Colonic mucosa (tissue), 4 donors: Measurements from ENCODE around the gene PTOV1. TPM values are rescaled to one million over a fixed set of nuclear protein-coding genes. Genes with fewer than 3 reads are reported as not detected.

Experiments
- DNase-seq: peaks from one replicate; pipeline ENCODE4 v3.0.0-alpha.2; 2020
- H3K27ac ChIP-seq: fragments of 200-600 bp; one replicate; pipeline ENCODE4 v1.8.0; 2021
- H3K27me3 ChIP-seq: fragments of 200-600 bp; one replicate; pipeline ENCODE4 v1.8.0; 2021
- H3K36me3 ChIP-seq: fragments of 200-600 bp; one replicate; pipeline ENCODE4 v1.8.0; 2021
- H3K4me1 ChIP-seq: fragments of 200-600 bp; one replicate; pipeline ENCODE4 v1.8.0; 2021; ENCODE audit warnings: mild to moderate bottlenecking
- H3K4me3 ChIP-seq: fragments of 200-600 bp; one replicate; pipeline ENCODE4 v1.8.0; 2021
- H3K9ac ChIP-seq, 2 donors: one replicate each; pipeline ENCODE4 v1.7.0; 2013; ENCODE audit warnings: control low read depth in 2 of 2, low read depth in 2 of 2, low read length in 2 of 2
- H3K9me3 ChIP-seq: fragments of 200-600 bp; one replicate; pipeline ENCODE4 v1.8.0; 2021
- intact Hi-C: fragments of 100-400 bp; cut with DNase I; formaldehyde crosslinking; loops from one replicate; pipeline ENCODE4 v1.14.1; 2022
- total RNA-seq, 2 donors: library from RNA; stranded (reverse); fragmentation: NEBNext Ultra II Directional in 1 of 2; extraction: Animal tissue kit (Norgen Biotek cat#: 25700) in 1 of 2; gene quantifications; one replicate each; pipeline ENCODE4 v1.2.1, GENCODE V29; 2021
- TF ChIP-seq, protein P1 (sequence below): fragments of 200-600 bp; IDR thresholded peaks from one replicate; pipeline ENCODE4 v1.8.0; 2022; ENCODE audit warnings: antibody characterized with exemption, mild to moderate bottlenecking
- donor health status: healthy.
- donor health status: DM: no; HTN: no; CAD: no.
- donor health status: DM: no; HTN: no; CAD: no.

PTOV1 gene
- total RNA-seq, 2 donors from 2014 or later = 109 to 128 TPM

DNA sequence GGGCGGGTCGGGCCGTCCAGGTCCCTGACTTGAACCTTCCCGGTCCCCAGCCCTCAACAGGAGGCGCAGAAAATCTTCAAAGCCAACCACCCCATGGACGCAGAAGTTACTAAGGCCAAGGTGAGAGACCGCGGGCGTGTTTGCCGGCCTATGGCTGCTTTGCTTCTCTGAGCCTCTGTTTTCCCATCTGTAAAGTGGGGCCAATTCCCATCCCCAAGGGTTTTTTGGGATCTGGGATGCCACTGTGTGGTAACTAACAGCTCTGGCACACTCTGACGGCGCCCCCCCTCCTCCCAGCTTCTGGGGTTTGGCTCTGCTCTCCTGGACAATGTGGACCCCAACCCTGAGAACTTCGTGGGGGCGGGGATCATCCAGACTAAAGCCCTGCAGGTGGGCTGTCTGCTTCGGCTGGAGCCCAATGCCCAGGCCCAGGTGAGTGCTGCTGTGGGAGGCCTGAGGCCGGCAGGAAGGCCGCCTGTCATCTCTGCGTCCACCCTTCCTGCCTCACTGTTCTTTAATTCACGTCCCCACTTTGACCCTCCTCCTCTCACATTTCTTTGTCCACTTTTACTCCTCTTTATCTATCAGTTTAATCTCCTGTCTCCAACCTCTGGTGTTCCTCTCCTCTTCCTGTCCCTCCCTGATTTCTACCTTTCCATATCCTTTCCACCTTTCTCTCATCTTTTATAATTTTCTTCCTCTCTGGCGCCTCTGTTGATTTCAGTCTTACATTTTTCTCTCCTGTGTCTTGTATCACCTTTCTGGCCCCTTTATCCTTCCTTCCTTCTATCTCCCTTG is 44.9 kb upstream of the PTOV1 start:
- no peaks in the 10 kb centered on the region for H3K36me3 ChIP-seq
- no peak overlapping the region for H3K27ac ChIP-seq
- H3K27me3 ChIP-seq = no peaks in the 10 kb centered on the region
- H3K4me3 ChIP-seq = no peak overlapping the region
- intact Hi-C loops = no loop called here
- TF ChIP-seq, protein P1, sequence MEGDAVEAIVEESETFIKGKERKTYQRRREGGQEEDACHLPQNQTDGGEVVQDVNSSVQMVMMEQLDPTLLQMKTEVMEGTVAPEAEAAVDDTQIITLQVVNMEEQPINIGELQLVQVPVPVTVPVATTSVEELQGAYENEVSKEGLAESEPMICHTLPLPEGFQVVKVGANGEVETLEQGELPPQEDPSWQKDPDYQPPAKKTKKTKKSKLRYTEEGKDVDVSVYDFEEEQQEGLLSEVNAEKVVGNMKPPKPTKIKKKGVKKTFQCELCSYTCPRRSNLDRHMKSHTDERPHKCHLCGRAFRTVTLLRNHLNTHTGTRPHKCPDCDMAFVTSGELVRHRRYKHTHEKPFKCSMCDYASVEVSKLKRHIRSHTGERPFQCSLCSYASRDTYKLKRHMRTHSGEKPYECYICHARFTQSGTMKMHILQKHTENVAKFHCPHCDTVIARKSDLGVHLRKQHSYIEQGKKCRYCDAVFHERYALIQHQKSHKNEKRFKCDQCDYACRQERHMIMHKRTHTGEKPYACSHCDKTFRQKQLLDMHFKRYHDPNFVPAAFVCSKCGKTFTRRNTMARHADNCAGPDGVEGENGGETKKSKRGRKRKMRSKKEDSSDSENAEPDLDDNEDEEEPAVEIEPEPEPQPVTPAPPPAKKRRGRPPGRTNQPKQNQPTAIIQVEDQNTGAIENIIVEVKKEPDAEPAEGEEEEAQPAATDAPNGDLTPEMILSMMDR = no peak
- no peak for DNase-seq
- no peaks in the 10 kb centered on the region for H3K4me1 ChIP-seq
- H3K9ac ChIP-seq = no peak overlapping the region
- H3K9me3 ChIP-seq = no peaks in the 10 kb centered on the region

DNA sequence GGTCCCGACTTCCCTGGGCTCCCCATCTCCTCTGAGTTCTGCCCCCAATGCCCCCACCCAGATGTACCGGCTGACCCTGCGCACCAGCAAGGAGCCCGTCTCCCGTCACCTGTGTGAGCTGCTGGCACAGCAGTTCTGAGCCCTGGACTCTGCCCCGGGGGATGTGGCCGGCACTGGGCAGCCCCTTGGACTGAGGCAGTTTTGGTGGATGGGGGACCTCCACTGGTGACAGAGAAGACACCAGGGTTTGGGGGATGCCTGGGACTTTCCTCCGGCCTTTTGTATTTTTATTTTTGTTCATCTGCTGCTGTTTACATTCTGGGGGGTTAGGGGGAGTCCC is 44.4 kb upstream of the PTOV1 start:
- DNase-seq = no peak
- no peak overlapping the region for H3K27ac ChIP-seq
- H3K9ac ChIP-seq = no peak overlapping the region

DNA sequence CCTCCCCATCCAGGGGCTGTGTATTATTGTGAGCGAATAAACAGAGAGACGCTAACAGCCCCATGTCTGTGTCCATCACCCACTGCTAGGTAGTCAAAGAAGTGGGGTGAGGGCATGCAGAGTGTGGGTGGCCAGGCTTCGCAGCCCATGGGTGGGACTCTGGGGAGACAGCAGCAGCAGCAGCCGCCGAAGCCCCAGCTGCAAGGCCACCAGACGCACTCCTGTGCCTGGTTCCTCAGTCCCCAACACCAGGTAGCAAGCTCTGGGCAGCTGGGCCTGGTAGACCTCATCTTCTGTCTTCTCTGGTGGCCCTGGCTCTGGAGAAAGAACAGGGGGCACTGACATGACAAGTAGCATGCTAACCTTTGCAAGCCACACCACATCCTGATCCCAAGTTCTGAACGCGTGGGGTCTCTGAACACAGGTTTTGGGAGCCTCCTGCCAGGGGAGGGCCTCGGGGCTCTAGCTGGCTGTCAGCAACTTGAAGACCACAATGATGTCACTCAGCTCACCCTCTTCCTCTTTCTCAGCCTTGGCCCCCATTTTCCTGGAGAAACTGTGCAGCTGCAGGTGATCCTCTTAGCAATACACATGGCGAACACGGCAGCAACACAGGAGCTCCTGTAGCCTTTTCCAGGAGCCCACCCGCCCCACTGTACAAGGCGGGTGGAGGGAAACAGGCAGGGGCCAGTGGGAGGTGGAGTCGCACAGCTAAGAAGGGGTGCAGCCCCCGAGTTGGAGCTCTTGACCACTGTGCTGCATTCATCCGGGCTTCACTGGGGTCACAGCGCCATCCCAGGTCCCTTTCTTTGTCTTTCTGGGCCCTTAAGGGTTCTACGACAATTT is 43.7 kb upstream of the PTOV1 start:
- no peaks in the 10 kb centered on the region for H3K27me3 ChIP-seq
- H3K36me3 ChIP-seq = no peaks in the 10 kb centered on the region
- TF ChIP-seq, protein P1 = no peak
- intact Hi-C loops = no loop called here
- H3K9me3 ChIP-seq = no peaks in the 10 kb centered on the region
- DNase-seq = no peak
- no peaks in the 10 kb centered on the region for H3K4me1 ChIP-seq
- no peak overlapping the region for H3K4me3 ChIP-seq
- H3K9ac ChIP-seq = no peak overlapping the region
- no peak overlapping the region for H3K27ac ChIP-seq

More for the DNA sequence above, 44.4 kb upstream of the PTOV1 start:
- TF ChIP-seq, protein P1 = no peak
- H3K4me3 ChIP-seq = no peak overlapping the region
- no peaks in the 10 kb centered on the region for H3K4me1 ChIP-seq
- H3K27me3 ChIP-seq = no peaks in the 10 kb centered on the region
- intact Hi-C loops = no loop called here
- H3K9me3 ChIP-seq = no peaks in the 10 kb centered on the region
- no peaks in the 10 kb centered on the region for H3K36me3 ChIP-seq

DNA sequence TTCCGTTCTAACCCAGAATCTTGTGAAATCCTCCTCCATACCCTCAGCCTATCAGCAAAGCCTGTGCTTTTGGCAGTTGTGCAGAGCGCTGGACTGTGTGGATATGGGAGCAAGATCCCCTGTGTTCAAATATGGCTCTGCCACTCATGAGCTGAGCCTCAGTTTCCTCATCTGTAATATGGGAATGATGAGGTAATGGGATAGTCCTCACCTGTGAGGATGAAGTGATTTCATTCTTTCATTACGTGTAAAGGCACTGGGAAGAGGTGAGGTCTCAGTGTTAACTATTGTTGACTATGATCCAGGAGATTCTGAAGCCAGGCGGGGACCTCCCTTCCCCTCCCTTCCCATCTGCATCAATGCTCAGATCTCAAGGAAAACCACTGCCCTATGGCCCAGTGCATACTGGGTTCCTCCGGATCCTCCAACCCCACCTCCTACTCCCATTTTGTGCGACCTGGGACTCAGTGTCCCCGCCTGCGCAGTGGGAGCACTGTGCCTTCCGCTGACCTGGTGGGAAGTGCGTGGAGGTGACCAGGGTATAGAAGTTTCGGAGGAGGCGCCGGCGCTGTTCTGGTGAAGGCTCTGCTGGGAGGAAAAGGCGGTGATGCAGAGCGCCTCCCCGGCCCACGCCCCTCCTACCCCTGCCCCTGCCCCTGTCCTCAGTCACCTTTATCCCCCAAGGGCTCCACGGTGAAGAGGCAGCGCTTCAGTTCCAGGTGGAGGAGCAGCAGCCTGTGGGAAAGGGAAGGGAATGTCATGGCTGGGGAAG is 42.9 kb upstream of the PTOV1 start:
- no peaks in the 10 kb centered on the region for H3K36me3 ChIP-seq
- H3K27me3 ChIP-seq = no peaks in the 10 kb centered on the region
- H3K9ac ChIP-seq = peak overlapping the region in 1 of 2 donors; percentile 54
- no peak overlapping the region for H3K4me3 ChIP-seq
- H3K27ac ChIP-seq = no peak overlapping the region
- intact Hi-C loops = no loop called here
- H3K4me1 ChIP-seq = no peaks in the 10 kb centered on the region
- TF ChIP-seq, protein P1 = no peak
- no peaks in the 10 kb centered on the region for H3K9me3 ChIP-seq
- no peak for DNase-seq

DNA sequence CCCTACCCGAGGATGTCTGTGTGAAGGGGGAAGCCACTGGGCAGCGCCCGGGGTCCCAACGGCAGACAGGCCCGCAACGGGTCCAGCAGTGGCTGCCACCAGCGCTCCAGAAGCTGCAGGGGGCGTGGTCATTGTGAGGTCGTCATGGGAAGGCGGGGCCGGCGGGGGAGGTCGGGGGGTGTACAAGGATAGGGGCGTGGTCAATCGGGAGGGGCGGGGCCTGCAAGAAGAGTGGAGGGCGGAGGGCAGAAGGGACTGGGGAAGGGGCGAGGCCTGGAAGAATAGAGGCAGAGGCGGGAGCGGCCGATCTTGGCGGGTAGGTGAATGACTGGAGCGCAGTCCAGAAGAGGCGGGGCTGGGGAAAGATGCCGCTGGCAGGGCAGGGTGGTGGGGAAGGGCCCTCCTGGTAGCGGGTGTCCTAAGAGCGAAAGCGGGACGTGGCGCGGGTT is 42.2 kb upstream of the PTOV1 start:
- Histone ChIP-seq H3K9ac (peak overlapping the region; percentile 67 to 87), H3K27ac (peak overlapping the region; percentile 52), H3K9me3 (no peaks in the 10 kb centered on the region), H3K27me3 (no peaks in the 10 kb centered on the region), H3K36me3 (no peaks in the 10 kb centered on the region), H3K4me3 (peak overlapping the region; percentile 78), H3K4me1 (no peaks in the 10 kb centered on the region)
- peak; percentile 97 for DNase-seq
- TF ChIP-seq, protein P1 = no peak
- intact Hi-C loops = no loop called here
